Hematopoietic multipotent progenitor cell treated with erythropoietin and hydrocortisone succinate and interleukin-3 and kit ligand, for 6 days (in vitro differentiated cells): Measurements from ENCODE around the gene AGL.
"Not testable (repeated sequence)": the region's sequence is repeated elsewhere in the genome, so short reads cannot be mapped to it uniquely, and the experiment has no call there.

ENCODE experiments used
- DNase-seq: peaks from one replicate; pipeline ENCODE4 v3.0.0-alpha.2; 2015

Gene AGL

GRCh38 chr1:99849744-99850458 is at the start of gene AGL:
TSS of gene AGL (plus strand) at chr1:99850361. CDS start at chr1:99851043, 682 bp downstream.
- DNase-seq: peak; percentile 87

GRCh38 chr1:99801584-99801983 is 48.6 kb upstream of the AGL start:
- no peak for DNase-seq

- DNase-seq: peak; percentile 19
Observed at GRCh38 chr1:99806882-99807281, 43.3 kb upstream of the AGL start.

GRCh38 chr1:99808391-99809115 is 41.6 kb upstream of the AGL start:
- peak; percentile 95 for DNase-seq

- DNase-seq: peak; percentile 41
Observed at GRCh38 chr1:99811075-99811474, 39.1 kb upstream of the AGL start.

- DNase-seq: no peak
Observed at GRCh38 chr1:99811747-99812146, 38.4 kb upstream of the AGL start.

GRCh38 chr1:99814373-99814900 is 35.7 kb upstream of the AGL start:
- DNase-seq: no peak

GRCh38 chr1:99816656-99817055 is 33.5 kb upstream of the AGL start:
- DNase-seq: no peak

- DNase-seq: no peak
Observed at GRCh38 chr1:99818063-99818699, 32.0 kb upstream of the AGL start.

GRCh38 chr1:99820546-99820945 is 29.6 kb upstream of the AGL start:
- no peak for DNase-seq

- DNase-seq: no peak
Observed at GRCh38 chr1:99825098-99825497, 25.1 kb upstream of the AGL start.

GRCh38 chr1:99825702-99826101 is 24.5 kb upstream of the AGL start:
- no peak for DNase-seq

- peak; percentile 14 for DNase-seq
Observed at GRCh38 chr1:99827970-99828369, 22.2 kb upstream of the AGL start.

GRCh38 chr1:99829269-99829668 is 20.9 kb upstream of the AGL start:
- DNase-seq: no peak

GRCh38 chr1:99833911-99834310 is 16.2 kb upstream of the AGL start:
- not testable (repeated sequence) for DNase-seq

- DNase-seq: not testable (repeated sequence)
Observed at GRCh38 chr1:99836171-99837103, 13.7 kb upstream of the AGL start.

- not testable (repeated sequence) for DNase-seq
Observed at GRCh38 chr1:99840353-99840752, 9.8 kb upstream of the AGL start.

GRCh38 chr1:99843760-99844159 is 6.4 kb upstream of the AGL start:
- no peak for DNase-seq

- DNase-seq: not testable (repeated sequence)
Observed at GRCh38 chr1:99845201-99845600, 5.0 kb upstream of the AGL start.

- peak; percentile 47 for DNase-seq
Observed at GRCh38 chr1:99849413-99849743, 783 bp upstream of the AGL start.

GRCh38 chr1:99850459-99851291 is 514 bp downstream of the AGL start:
- peak; percentile 21 for DNase-seq
